HCT116 (cell line): Measurements from ENCODE around the gene STPG3. TPM values are rescaled to one million over a fixed set of nuclear protein-coding genes. Genes with fewer than 3 reads are reported as not detected.
A peak's percentile ranks its signal among the peaks of the same experiment; 100 is the strongest.

ENCODE experiments used
- ATAC-seq: fragments of 200-7000 bp; cut with Tn5 transposase; 2 replicates; pipeline ENCODE4 v1.9.1; 2020; ENCODE audit warnings: mild to moderate bottlenecking, moderate library complexity
- BruUV-seq: library from RNA; stranded (reverse); fragments of 400-500 nt; replicated peaks from 2 replicates; lab custom pipeline; 2021; lab: Mats Ljungman, UMichigan
- CTCF ChIA-PET: fragments of 300-600 bp; sonication (Branson Sonifier 250); formaldehyde crosslinking; loops from one replicate; lab custom pipeline; 2021; ENCODE audit warnings: antibody characterized with exemption; lab: Charles Lee
- POLR2A ChIA-PET: fragments of 300-600, 350-600 bp; sonication (Branson Sonifier 250); formaldehyde crosslinking; loops from one replicate; lab custom pipeline; 2021; ENCODE audit warnings: antibody characterized with exemption; lab: Charles Lee
- RAD21 ChIA-PET, 2 experiments: fragments of 300-600 bp; sonication (Branson Sonifier 250); formaldehyde crosslinking; loops; one replicate each; lab custom pipeline; 2023; ENCODE audit warnings: low total read pairs in 2 of 2; ENCODE audit not compliant: uncharacterized antibody in 2 of 2, unreplicated experiment in 2 of 2, low non-redundant PET in 1 of 2; lab: Charles Lee
- DNase-seq: peaks from one replicate; pipeline ENCODE4 v3.0.0-alpha.2; 2010; ENCODE audit warnings: low read depth, low spot score
- H2AFZ ChIP-seq: fragments of 200-600 bp; shearing (Covaris generic), sonication (generic); 2 replicates; pipeline ENCODE4 v1.6.1; 2017; ENCODE audit warnings: low read depth, mixed run types, mixed read lengths, antibody characterized with exemption, low read length; ENCODE audit not compliant: poor library complexity, severe bottlenecking
- H3K27ac ChIP-seq: 2 replicates; pipeline ENCODE4 v1.5.1; 2012; ENCODE audit warnings: low read depth, low read length
- H3K27me3 ChIP-seq: fragments of 200-600 bp; sonication (generic); 2 replicates; pipeline ENCODE4 v1.6.1; 2016; ENCODE audit warnings: mixed run types, low read length, mixed read lengths; ENCODE audit not compliant: insufficient read depth
- H3K36me3 ChIP-seq, 2 experiments: fragments of 200-500 bp in 1 of 2; fragments of 200-600 bp in 1 of 2; sonication (Bioruptor generic) in 1 of 2; sonication (generic) in 1 of 2; 2 replicates each; pipeline versions ENCODE4 v1.5.1 to v1.6.1; 2014 to 2016; ENCODE audit warnings: low read length in 2 of 2, inconsistent platforms in 1 of 2, mixed read lengths in 1 of 2, mixed run types in 1 of 2; ENCODE audit not compliant: insufficient read depth in 2 of 2, control insufficient read depth in 1 of 2
- H3K4me1 ChIP-seq, 2 experiments: fragments of 200-600 bp in 1 of 2; sonication (generic) in 1 of 2; 2 replicates each; pipeline versions ENCODE4 v1.5.1 to v1.6.1; 2012 to 2017; ENCODE audit warnings: low read length in 2 of 2, inconsistent platforms in 1 of 2, mild to moderate bottlenecking in 1 of 2, mixed read lengths in 1 of 2, mixed run types in 1 of 2, moderate library complexity in 1 of 2; ENCODE audit not compliant: insufficient read depth in 2 of 2, control insufficient read depth in 1 of 2
- H3K4me2 ChIP-seq: fragments of 200-600 bp; sonication (generic); 2 replicates; pipeline ENCODE4 v1.6.1; 2017; ENCODE audit warnings: mixed run types, low read length, mixed read lengths
- H3K4me3 ChIP-seq, 2 experiments: fragments of 200-600 bp in 1 of 2; sonication (generic) in 1 of 2; replicated peaks in 1 of 2; 2 replicates each; pipeline ENCODE4 v1.5.1; 2011 to 2016; ENCODE audit warnings: low read length in 2 of 2, control low read depth in 1 of 2, low read depth in 1 of 2, mild to moderate bottlenecking in 1 of 2, mixed read lengths in 1 of 2, mixed run types in 1 of 2
- H3K79me2 ChIP-seq: fragments of 200-600 bp; sonication (generic); 2 replicates; pipeline ENCODE4 v1.6.1; 2017; ENCODE audit warnings: mild to moderate bottlenecking, mixed run types, low read length, moderate library complexity, mixed read lengths; ENCODE audit not compliant: insufficient read depth
- H3K9ac ChIP-seq: fragments of 200-600 bp; sonication (generic); 2 replicates; pipeline ENCODE4 v1.6.1; 2016; ENCODE audit warnings: low read length, mixed read lengths
- H3K9me2 ChIP-seq: fragments of 200-600 bp; sonication (generic), shearing (Covaris generic); 2 replicates; pipeline ENCODE4 v1.6.1; 2017; ENCODE audit warnings: mixed run types, mild to moderate bottlenecking, moderate library complexity; ENCODE audit not compliant: insufficient read depth
- H3K9me3 ChIP-seq, 2 experiments: fragments of 200-500 bp in 1 of 2; fragments of 200-600 bp in 1 of 2; sonication (Bioruptor generic) in 1 of 2; sonication (generic) in 1 of 2; 2 replicates each; pipeline ENCODE4 v1.6.1; 2014 to 2017; ENCODE audit warnings: low read length in 2 of 2, mixed read lengths in 2 of 2, inconsistent platforms in 1 of 2, low read depth in 1 of 2, mild to moderate bottlenecking in 1 of 2, mixed run types in 1 of 2, moderate library complexity in 1 of 2; ENCODE audit not compliant: control insufficient read depth in 1 of 2, insufficient read depth in 1 of 2
- H4K20me1 ChIP-seq: fragments of 200-600 bp; sonication (generic), shearing (Covaris generic); 2 replicates; pipeline ENCODE4 v1.6.1; 2017; ENCODE audit warnings: mixed run types, mild to moderate bottlenecking, moderate library complexity; ENCODE audit not compliant: insufficient read depth
- ATF3 ChIP-seq: IDR thresholded peaks from 2 replicates; pipeline ENCODE4 v1.6.1; 2012
- CBX3 ChIP-seq: IDR thresholded peaks from 2 replicates; pipeline ENCODE4 v1.6.1; 2012; ENCODE audit warnings: low read depth
- CEBPB ChIP-seq: IDR thresholded peaks from 2 replicates; pipeline ENCODE4 v1.6.1; 2012; ENCODE audit warnings: low read depth
- CTCF ChIP-seq, 3 experiments: fragments of 200-600 bp in 1 of 3; sonication (generic) in 1 of 3; IDR thresholded peaks in 2 of 3; conservative IDR thresholded peaks in 1 of 3; 2 replicates each; pipeline ENCODE4 v1.5.1; 2012 to 2017; ENCODE audit warnings: low read depth in 2 of 3, low read length in 2 of 3, antibody characterized with exemption in 1 of 3, borderline replicate concordance in 1 of 3, control low read depth in 1 of 3, mild to moderate bottlenecking in 1 of 3, mixed read lengths in 1 of 3, mixed run types in 1 of 3, moderate library complexity in 1 of 3; ENCODE audit not compliant: insufficient read depth in 1 of 3
- EGR1 ChIP-seq: IDR thresholded peaks from 2 replicates; pipeline ENCODE4 v1.6.1; 2012; ENCODE audit warnings: low read depth
- ELF1 ChIP-seq: IDR thresholded peaks from 2 replicates; pipeline ENCODE4 v1.6.1; 2012; ENCODE audit warnings: low read depth, borderline replicate concordance
- EZH2 ChIP-seq: fragments of 200-600 bp; sonication (generic); IDR thresholded peaks from 2 replicates; pipeline ENCODE4 v1.6.1; 2017; ENCODE audit warnings: antibody characterized with exemption, mixed run types
- EZH2phosphoT487 ChIP-seq: fragments of 200-600 bp; IDR thresholded peaks from 2 replicates; pipeline ENCODE4 v1.6.1; 2018; ENCODE audit warnings: antibody characterized with exemption, borderline replicate concordance
- JUND ChIP-seq: IDR thresholded peaks from 2 replicates; pipeline ENCODE4 v1.6.1; 2012
- POLR2A ChIP-seq: IDR thresholded peaks from 2 replicates; pipeline ENCODE4 v1.7.0; 2011; ENCODE audit warnings: borderline replicate concordance; ENCODE audit not compliant: insufficient read depth, insufficient read length; ENCODE audit errors: extremely low read depth
- POLR2AphosphoS5 ChIP-seq: IDR thresholded peaks from 2 replicates; pipeline ENCODE4 v1.6.1; 2011; ENCODE audit warnings: mild to moderate bottlenecking, low read depth, low read length, moderate library complexity
- RAD21 ChIP-seq: IDR thresholded peaks from 2 replicates; pipeline ENCODE4 v1.6.1; 2012; ENCODE audit warnings: low read depth, mild to moderate bottlenecking
- SIN3A ChIP-seq: IDR thresholded peaks from 2 replicates; pipeline ENCODE4 v1.6.1; 2012; ENCODE audit warnings: low read depth
- SRF ChIP-seq: IDR thresholded peaks from 2 replicates; pipeline ENCODE4 v1.6.1; 2012; ENCODE audit warnings: low read depth
- YY1 ChIP-seq: IDR thresholded peaks from 2 replicates; pipeline ENCODE4 v1.6.1; 2011; ENCODE audit warnings: low read length, low read depth, moderate library complexity, mild to moderate bottlenecking; ENCODE audit not compliant: insufficient replicate concordance; ENCODE audit errors: extremely low read depth
- ZBTB33 ChIP-seq: IDR thresholded peaks from 2 replicates; pipeline ENCODE4 v1.6.1; 2011; ENCODE audit warnings: mild to moderate bottlenecking, low read length, moderate library complexity; ENCODE audit not compliant: insufficient replicate concordance; ENCODE audit errors: extremely low read depth
- ZFX ChIP-seq: fragments of 450-650 bp; IDR thresholded peaks from 2 replicates; pipeline ENCODE4 v1.6.1; 2017
- ZNF274 ChIP-seq: fragments of 200-500 bp; sonication (Bioruptor generic); IDR thresholded peaks from 2 replicates; pipeline ENCODE4 v1.6.1; 2014; ENCODE audit warnings: mild to moderate bottlenecking, low read depth, low read length, inconsistent platforms
- intact Hi-C: fragments of 100-400 bp; cut with micrococcal nuclease; formaldehyde crosslinking; loops from 2 replicates; pipeline ENCODE4 v1.10.0; 2022
- total RNA-seq: library from RNA; stranded (reverse); gene quantifications from one replicate; pipeline ENCODE4 v1.2.1, GENCODE V29; 2021; ENCODE audit not compliant: unreplicated experiment
- TF ChIP-seq, protein P1 (sequence below): IDR thresholded peaks from 2 replicates; pipeline ENCODE4 v1.6.1; 2012; ENCODE audit warnings: low read depth

The STPG3 gene
- total RNA-seq, 1 experiment from 2014 or later: not detected

DNA sequence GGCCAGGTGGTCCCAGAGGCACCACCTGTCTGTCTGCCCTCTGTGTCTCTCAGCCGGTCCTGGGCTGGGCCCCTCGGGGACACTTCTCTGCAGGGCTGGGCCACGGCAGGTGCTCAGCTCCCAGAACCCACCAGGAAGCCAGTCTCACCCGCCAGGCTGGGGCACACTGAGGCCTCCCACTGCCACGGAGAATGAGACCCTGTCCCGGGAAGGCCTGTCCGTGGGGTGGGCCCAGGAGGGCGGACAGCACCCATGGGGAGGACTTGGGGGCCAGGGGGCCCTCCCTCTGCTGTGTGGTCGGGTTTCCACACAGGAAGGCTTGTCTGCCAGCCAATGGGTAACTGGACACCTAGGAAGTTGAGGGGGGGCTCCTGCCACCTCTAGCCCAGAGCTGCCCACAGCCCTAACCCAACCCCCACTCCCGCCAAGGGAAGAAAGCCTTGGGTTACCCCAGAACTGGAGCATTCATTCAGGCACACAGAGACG lies 14.1 kb upstream of the STPG3 start:
- no peaks in the 10 kb centered on the region for H3K9me2 ChIP-seq
- ATAC-seq: no peak
- peaks cover 23 to 40% of the 10 kb centered on the region in 2 experiments for H3K4me1 ChIP-seq
- TF ChIP-seq ELF1: no peak
- no peak for TF ChIP-seq EZH2phosphoT487
- TF ChIP-seq CTCF (IDR thresholded peaks at IDR 0.05 in 2 of 3, conservative IDR thresholded peaks at IDR 0.05 in 1 of 3; ENCODE audit: borderline replicate concordance in 1 of 3, insufficient read depth in 1 of 3, low read depth in 2 of 3, low read length in 2 of 3): no peak
- no peak for TF ChIP-seq ZFX
- TF ChIP-seq EGR1: no peak
- TF ChIP-seq ATF3: no peak
- no peak for TF ChIP-seq YY1
- TF ChIP-seq POLR2A: no peak
- no peak for TF ChIP-seq ZNF274
- TF ChIP-seq SRF: no peak
- TF ChIP-seq, protein P1, sequence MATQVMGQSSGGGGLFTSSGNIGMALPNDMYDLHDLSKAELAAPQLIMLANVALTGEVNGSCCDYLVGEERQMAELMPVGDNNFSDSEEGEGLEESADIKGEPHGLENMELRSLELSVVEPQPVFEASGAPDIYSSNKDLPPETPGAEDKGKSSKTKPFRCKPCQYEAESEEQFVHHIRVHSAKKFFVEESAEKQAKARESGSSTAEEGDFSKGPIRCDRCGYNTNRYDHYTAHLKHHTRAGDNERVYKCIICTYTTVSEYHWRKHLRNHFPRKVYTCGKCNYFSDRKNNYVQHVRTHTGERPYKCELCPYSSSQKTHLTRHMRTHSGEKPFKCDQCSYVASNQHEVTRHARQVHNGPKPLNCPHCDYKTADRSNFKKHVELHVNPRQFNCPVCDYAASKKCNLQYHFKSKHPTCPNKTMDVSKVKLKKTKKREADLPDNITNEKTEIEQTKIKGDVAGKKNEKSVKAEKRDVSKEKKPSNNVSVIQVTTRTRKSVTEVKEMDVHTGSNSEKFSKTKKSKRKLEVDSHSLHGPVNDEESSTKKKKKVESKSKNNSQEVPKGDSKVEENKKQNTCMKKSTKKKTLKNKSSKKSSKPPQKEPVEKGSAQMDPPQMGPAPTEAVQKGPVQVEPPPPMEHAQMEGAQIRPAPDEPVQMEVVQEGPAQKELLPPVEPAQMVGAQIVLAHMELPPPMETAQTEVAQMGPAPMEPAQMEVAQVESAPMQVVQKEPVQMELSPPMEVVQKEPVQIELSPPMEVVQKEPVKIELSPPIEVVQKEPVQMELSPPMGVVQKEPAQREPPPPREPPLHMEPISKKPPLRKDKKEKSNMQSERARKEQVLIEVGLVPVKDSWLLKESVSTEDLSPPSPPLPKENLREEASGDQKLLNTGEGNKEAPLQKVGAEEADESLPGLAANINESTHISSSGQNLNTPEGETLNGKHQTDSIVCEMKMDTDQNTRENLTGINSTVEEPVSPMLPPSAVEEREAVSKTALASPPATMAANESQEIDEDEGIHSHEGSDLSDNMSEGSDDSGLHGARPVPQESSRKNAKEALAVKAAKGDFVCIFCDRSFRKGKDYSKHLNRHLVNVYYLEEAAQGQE: no peak
- TF ChIP-seq POLR2AphosphoS5: no peak
- TF ChIP-seq CBX3: no peak
- TF ChIP-seq ZBTB33: no peak
- TF ChIP-seq EZH2: no peak
- no peak for TF ChIP-seq SIN3A
- TF ChIP-seq JUND: no peak
- TF ChIP-seq RAD21: no peak
- no peak for TF ChIP-seq CEBPB
- POLR2A ChIA-PET: interaction anchor here (0.6 to 1.3 kb wide), 5 partner anchors 9 to 150 kb away, joined by 3 to 5 read pairs (median 4); partner anchors contain the start of genes MAN1B1 and RNF224
- peak overlapping the region; percentile 30; the same call in 1 of the 2 replicates for H3K9ac ChIP-seq
- H2AFZ ChIP-seq: no peak overlapping the region
- H4K20me1 ChIP-seq: peaks cover 4% of the 10 kb centered on the region; the same call in 1 of the 2 replicates
- no peaks in the 10 kb centered on the region for H3K9me3 ChIP-seq
- peaks cover under 1 to 4% of the 10 kb centered on the region in 2 experiments; a peak in 3 of 4 replicates for H3K36me3 ChIP-seq
- peak overlapping the region; percentile 79 for H3K4me2 ChIP-seq
- intact Hi-C loops: no loop called here
- CTCF ChIA-PET: interaction anchor here (0.5 to 2.8 kb wide), 43 partner anchors 9 to 459 kb away, joined by 3 to 43 read pairs (median 4); partner anchors contain the start of genes ANAPC2, CYSRT1, LRRC26 and MAN1B1
- H3K79me2 ChIP-seq: peaks cover 21% of the 10 kb centered on the region
- DNase-seq: no peak
- H3K27me3 ChIP-seq: no peaks in the 10 kb centered on the region
- no TSS peak for BruUV-seq
- RAD21 ChIA-PET: interaction anchor here (0.6 to 0.7 kb wide), 3 partner anchors 48 to 119 kb away, joined by 3 to 4 read pairs (median 3); no protein-coding TSS in a partner anchor
- peak overlapping the region in 1 of 2 experiments; percentile 28; a peak in 1 of 4 replicates for H3K4me3 ChIP-seq
- peak overlapping the region; percentile 58; the same call in 1 of the 2 replicates for H3K27ac ChIP-seq
